OCI-LY1 (cell line): ENCODE data around the gene ATP6V1G1.

ENCODE experiments used
- CTCF ChIP-seq: fragments of 200-600 bp; sonication (generic), shearing (Covaris generic); IDR thresholded peaks from 2 replicates; pipeline ENCODE4 v1.5.1; 2017; ENCODE audit warnings: mild to moderate bottlenecking, antibody characterized with exemption, low read length, moderate library complexity, mixed read lengths
- EZH2 ChIP-seq: fragments of 200-600 bp; sonication (generic), shearing (Covaris generic); IDR thresholded peaks from 2 replicates; pipeline ENCODE4 v1.8.0; 2017; ENCODE audit warnings: borderline replicate concordance, mixed run types, mild to moderate bottlenecking, antibody characterized with exemption, low read length, moderate library complexity, mixed read lengths

DNA sequence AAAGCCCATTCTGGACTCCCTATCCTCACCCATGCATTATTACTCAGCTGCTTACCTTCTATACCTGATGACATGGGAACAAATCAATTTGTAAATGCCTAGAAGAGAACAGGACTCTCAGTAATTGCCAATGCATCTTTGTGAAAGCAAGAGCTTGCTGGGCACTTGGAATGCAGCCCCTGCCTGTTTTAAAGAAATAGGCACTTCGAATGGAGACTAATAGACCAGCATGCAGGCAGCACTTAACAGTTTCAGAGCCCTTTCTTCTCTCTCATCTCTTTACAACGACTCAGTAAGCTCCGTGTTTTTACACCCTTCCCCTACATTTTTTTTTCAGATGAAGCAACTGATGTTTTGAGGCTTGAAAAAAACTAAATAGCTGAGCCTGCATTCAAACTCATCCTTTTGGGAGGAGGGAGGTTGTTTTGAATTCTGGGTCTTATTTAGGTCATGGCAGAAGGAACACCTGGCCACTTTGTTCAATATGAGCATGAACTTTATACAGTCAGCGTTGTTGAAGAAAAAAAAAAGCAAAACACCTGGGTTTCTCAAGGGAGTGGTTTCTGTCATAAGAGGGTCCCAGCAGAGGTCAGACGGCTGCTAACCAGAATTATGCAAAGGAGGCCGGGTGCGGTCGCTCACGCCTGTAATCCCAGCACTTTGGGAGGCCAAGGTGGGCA lies 47.7 kb upstream of the ATP6V1G1 start:
- TF ChIP-seq CTCF (no peak), EZH2 (no peak)
